Suprapubic skin (tissue), 3 donors: ENCODE results near the gene MALT1.

Source experiments
- CTCF ChIP-seq, 2 donors: fragments of 200-600 bp in 1 of 2; fragments of 450-650 bp in 1 of 2; sonication (generic) in 1 of 2; IDR thresholded peaks; one replicate each; pipeline ENCODE4 v1.5.1; 2016 to 2019; ENCODE audit warnings: antibody characterized with exemption in 2 of 2, mild to moderate bottlenecking in 1 of 2, moderate library complexity in 1 of 2
- EP300 ChIP-seq: sonication (generic); formaldehyde crosslinking; IDR thresholded peaks from one replicate; pipeline ENCODE4 v1.6.1; 2017; ENCODE audit warnings: antibody characterized with exemption

- TF ChIP-seq CTCF (IDR thresholded peaks at IDR 0.05) (no peak), EP300 (no peak)
Measured at GRCh38 chr18:58639751-58640427, 31.4 kb upstream of the MALT1 start.
